ENCODE measurements around the gene ZBTB7B.
A peak's percentile ranks its signal among the peaks of the same experiment; 100 is the strongest.

The ZBTB7B gene

GRCh38 chr1:155060736-155061135 lies 58.1 kb downstream of the ZBTB7B start:
- Histone ChIP-seq H3K27me3 (ENCODE audit: low read depth, low read length) (no peaks in the 10 kb centered on the region), H3K4me3 (ENCODE audit: low read depth in 1 of 2, low read length in 2 of 2) (no peak overlapping the region), H3K9me3 (ENCODE audit: control insufficient read depth in 1 of 2, low read length in 2 of 2) (no peaks in the 10 kb centered on the region), H3K4me1 (ENCODE audit: control insufficient read depth in 1 of 2, insufficient read depth in 2 of 2, low read length in 2 of 2) (peaks cover 12 to 31% of the 10 kb centered on the region in 2 donors), H3K36me3 (ENCODE audit: control insufficient read depth in 1 of 2, insufficient read depth in 2 of 2, low read length in 2 of 2) (peaks cover 21 to 35% of the 10 kb centered on the region in 2 donors), H3K27ac (ENCODE audit: low read length) (no peak overlapping the region)

- Histone ChIP-seq H3K27ac (ENCODE audit: low read length) (no peak overlapping the region), H3K4me3 (ENCODE audit: low read depth in 1 of 2, low read length in 2 of 2) (no peak overlapping the region), H3K36me3 (ENCODE audit: control insufficient read depth in 1 of 2, insufficient read depth in 2 of 2, low read length in 2 of 2) (peaks cover 15 to 27% of the 10 kb centered on the region in 2 donors), H3K27me3 (ENCODE audit: low read depth, low read length) (no peaks in the 10 kb centered on the region), H3K9me3 (ENCODE audit: control insufficient read depth in 1 of 2, low read length in 2 of 2) (no peaks in the 10 kb centered on the region), H3K4me1 (ENCODE audit: control insufficient read depth in 1 of 2, insufficient read depth in 2 of 2, low read length in 2 of 2) (peaks cover 12 to 31% of the 10 kb centered on the region in 2 donors)
Observed at GRCh38 chr1:155061381-155062150, 59.0 kb downstream of the ZBTB7B start.

- Histone ChIP-seq H3K36me3 (ENCODE audit: control insufficient read depth in 1 of 2, insufficient read depth in 2 of 2, low read length in 2 of 2) (peaks cover 10 to 20% of the 10 kb centered on the region in 2 donors), H3K4me3 (ENCODE audit: low read depth in 1 of 2, low read length in 2 of 2) (peak overlapping the region in 1 of 2 donors; percentile 94), H3K27me3 (ENCODE audit: low read depth, low read length) (no peaks in the 10 kb centered on the region), H3K27ac (ENCODE audit: low read length) (no peak overlapping the region), H3K9me3 (ENCODE audit: control insufficient read depth in 1 of 2, low read length in 2 of 2) (no peaks in the 10 kb centered on the region), H3K4me1 (ENCODE audit: control insufficient read depth in 1 of 2, insufficient read depth in 2 of 2, low read length in 2 of 2) (peaks cover 12 to 31% of the 10 kb centered on the region in 2 donors)
Observed at GRCh38 chr1:155062151-155062686, 59.6 kb downstream of the ZBTB7B start.

GRCh38 chr1:155062702-155063411 lies 60.3 kb downstream of the ZBTB7B start:
- Histone ChIP-seq H3K4me3 (ENCODE audit: low read depth in 1 of 2, low read length in 2 of 2) (peak overlapping the region; percentile 71 to 94), H3K27me3 (ENCODE audit: low read depth, low read length) (no peaks in the 10 kb centered on the region), H3K9me3 (ENCODE audit: control insufficient read depth in 1 of 2, low read length in 2 of 2) (no peaks in the 10 kb centered on the region), H3K36me3 (ENCODE audit: control insufficient read depth in 1 of 2, insufficient read depth in 2 of 2, low read length in 2 of 2) (peaks cover 8 to 14% of the 10 kb centered on the region in 2 donors), H3K27ac (ENCODE audit: low read length) (peak overlapping the region; percentile 63), H3K4me1 (ENCODE audit: control insufficient read depth in 1 of 2, insufficient read depth in 2 of 2, low read length in 2 of 2) (peaks cover 12 to 31% of the 10 kb centered on the region in 2 donors)

- Histone ChIP-seq H3K9me3 (ENCODE audit: control insufficient read depth in 1 of 2, low read length in 2 of 2) (no peaks in the 10 kb centered on the region), H3K36me3 (ENCODE audit: control insufficient read depth in 1 of 2, insufficient read depth in 2 of 2, low read length in 2 of 2) (peaks cover 3 to 7% of the 10 kb centered on the region in 2 donors), H3K27me3 (ENCODE audit: low read depth, low read length) (no peaks in the 10 kb centered on the region), H3K27ac (ENCODE audit: low read length) (peak within 1 kb of the TSS; percentile 63), H3K4me1 (ENCODE audit: control insufficient read depth in 1 of 2, insufficient read depth in 2 of 2, low read length in 2 of 2) (peaks cover 12 to 31% of the 10 kb centered on the region in 2 donors), H3K4me3 (ENCODE audit: low read depth in 1 of 2, low read length in 2 of 2) (peak within 1 kb of the TSS; percentile 71 to 94)
Observed at GRCh38 chr1:155063550-155064110, 61.0 kb downstream of the ZBTB7B start, which contains the start of gene EFNA4. Gene EFNA4, plus strand, starts transcription at chr1:155063740. Its CDS starts 84 bp downstream, at chr1:155063824.

- Histone ChIP-seq H3K4me1 (ENCODE audit: control insufficient read depth in 1 of 2, insufficient read depth in 2 of 2, low read length in 2 of 2) (peaks cover 12 to 31% of the 10 kb centered on the region in 2 donors), H3K9me3 (ENCODE audit: control insufficient read depth in 1 of 2, low read length in 2 of 2) (no peaks in the 10 kb centered on the region), H3K36me3 (ENCODE audit: control insufficient read depth in 1 of 2, insufficient read depth in 2 of 2, low read length in 2 of 2) (peaks cover 0 to 7% of the 10 kb centered on the region in 2 donors), H3K27me3 (ENCODE audit: low read depth, low read length) (no peaks in the 10 kb centered on the region), H3K27ac (ENCODE audit: low read length) (no peak overlapping the region), H3K4me3 (ENCODE audit: low read depth in 1 of 2, low read length in 2 of 2) (peak overlapping the region; percentile 71 to 94)
Observed at GRCh38 chr1:155064111-155064831, 61.7 kb downstream of the ZBTB7B start.

- H3K4me3 ChIP-seq (ENCODE audit: low read depth in 1 of 2, low read length in 2 of 2): peak overlapping the region in 1 of 2 donors; percentile 71
- no peaks in the 10 kb centered on the region for H3K9me3 ChIP-seq (ENCODE audit: control insufficient read depth in 1 of 2, low read length in 2 of 2)
- no peaks in the 10 kb centered on the region for H3K27me3 ChIP-seq (ENCODE audit: low read depth, low read length)
- H3K4me1 ChIP-seq (ENCODE audit: control insufficient read depth in 1 of 2, insufficient read depth in 2 of 2, low read length in 2 of 2): peaks cover 12 to 32% of the 10 kb centered on the region in 2 donors
- no peak overlapping the region for H3K27ac ChIP-seq (ENCODE audit: low read length)
- peaks cover 0 to 3% of the 10 kb centered on the region in 2 donors for H3K36me3 ChIP-seq (ENCODE audit: control insufficient read depth in 1 of 2, insufficient read depth in 2 of 2, low read length in 2 of 2)
Observed at GRCh38 chr1:155064832-155065429, 62.3 kb downstream of the ZBTB7B start.

- Histone ChIP-seq H3K27ac (ENCODE audit: low read length) (no peak overlapping the region), H3K27me3 (ENCODE audit: low read depth, low read length) (no peaks in the 10 kb centered on the region), H3K4me3 (ENCODE audit: low read depth in 1 of 2, low read length in 2 of 2) (no peak overlapping the region), H3K4me1 (ENCODE audit: control insufficient read depth in 1 of 2, insufficient read depth in 2 of 2, low read length in 2 of 2) (peaks cover 12 to 39% of the 10 kb centered on the region in 2 donors), H3K9me3 (ENCODE audit: control insufficient read depth in 1 of 2, low read length in 2 of 2) (no peaks in the 10 kb centered on the region), H3K36me3 (ENCODE audit: control insufficient read depth in 1 of 2, insufficient read depth in 2 of 2, low read length in 2 of 2) (no peaks in the 10 kb centered on the region)
Observed at GRCh38 chr1:155066777-155067176, 64.2 kb downstream of the ZBTB7B start.
